Endothelial cell (in vitro differentiated cells): ENCODE data around the gene PLXNC1. TPM values are rescaled to one million over a fixed set of nuclear protein-coding genes. Genes with fewer than 3 reads are reported as not detected.

ENCODE experiments used
- DNase-seq: peaks from one replicate; pipeline ENCODE4 v3.0.0; 2021; ENCODE audit warnings: low spot score
- H3K27ac Mint-ChIP-seq: one replicate; pipeline ENCODE4 v1.8.0; 2021; ENCODE audit warnings: mixed read lengths, inconsistent platforms; ENCODE audit not compliant: unreplicated experiment
- H3K27me3 Mint-ChIP-seq: one replicate; pipeline ENCODE4 v1.8.0; 2021; ENCODE audit warnings: mild to moderate bottlenecking, moderate library complexity, mixed read lengths, inconsistent platforms; ENCODE audit not compliant: unreplicated experiment
- H3K36me3 Mint-ChIP-seq: one replicate; pipeline ENCODE4 v1.8.0; 2021; ENCODE audit warnings: mild to moderate bottlenecking, low read depth, mixed read lengths, inconsistent platforms; ENCODE audit not compliant: unreplicated experiment
- H3K4me1 Mint-ChIP-seq: one replicate; pipeline ENCODE4 v1.8.0; 2021; ENCODE audit warnings: mild to moderate bottlenecking, mixed read lengths, inconsistent platforms; ENCODE audit not compliant: unreplicated experiment
- H3K4me3 Mint-ChIP-seq: one replicate; pipeline ENCODE4 v1.8.0; 2021; ENCODE audit warnings: mild to moderate bottlenecking, mixed read lengths, inconsistent platforms; ENCODE audit not compliant: unreplicated experiment
- H3K9me3 Mint-ChIP-seq: one replicate; pipeline ENCODE4 v1.8.0; 2021; ENCODE audit warnings: mixed read lengths, inconsistent platforms; ENCODE audit not compliant: unreplicated experiment
- total RNA-seq: library from RNA; stranded (reverse); fragmentation: NEBNext Ultra II Directional; extraction: Animal tissue kit (Norgen Biotek cat#: 25700); gene quantifications from one replicate; pipeline ENCODE4 v1.2.1, GENCODE V29; 2021; ENCODE audit not compliant: unreplicated experiment
- TF ChIP-seq, protein P1 (sequence below): fragments of 200-600 bp; sonication (generic); IDR thresholded peaks from one replicate; pipeline ENCODE4 v1.5.0; 2021; ENCODE audit warnings: antibody characterized with exemption; ENCODE audit not compliant: unreplicated experiment

PLXNC1 gene
- total RNA-seq, 1 donor from 2014 or later, result 1.1 TPM

GRCh38 chr12:94230357-94230905, 82.1 kb downstream of the PLXNC1 start:
- no peak overlapping the region for H3K4me3 Mint-ChIP-seq
- H3K9me3 Mint-ChIP-seq, result no peaks in the 10 kb centered on the region
- H3K4me1 Mint-ChIP-seq, result peaks cover 2% of the 10 kb centered on the region
- no peaks in the 10 kb centered on the region for H3K36me3 Mint-ChIP-seq
- no peak overlapping the region for H3K27ac Mint-ChIP-seq
- TF ChIP-seq, protein P1, sequence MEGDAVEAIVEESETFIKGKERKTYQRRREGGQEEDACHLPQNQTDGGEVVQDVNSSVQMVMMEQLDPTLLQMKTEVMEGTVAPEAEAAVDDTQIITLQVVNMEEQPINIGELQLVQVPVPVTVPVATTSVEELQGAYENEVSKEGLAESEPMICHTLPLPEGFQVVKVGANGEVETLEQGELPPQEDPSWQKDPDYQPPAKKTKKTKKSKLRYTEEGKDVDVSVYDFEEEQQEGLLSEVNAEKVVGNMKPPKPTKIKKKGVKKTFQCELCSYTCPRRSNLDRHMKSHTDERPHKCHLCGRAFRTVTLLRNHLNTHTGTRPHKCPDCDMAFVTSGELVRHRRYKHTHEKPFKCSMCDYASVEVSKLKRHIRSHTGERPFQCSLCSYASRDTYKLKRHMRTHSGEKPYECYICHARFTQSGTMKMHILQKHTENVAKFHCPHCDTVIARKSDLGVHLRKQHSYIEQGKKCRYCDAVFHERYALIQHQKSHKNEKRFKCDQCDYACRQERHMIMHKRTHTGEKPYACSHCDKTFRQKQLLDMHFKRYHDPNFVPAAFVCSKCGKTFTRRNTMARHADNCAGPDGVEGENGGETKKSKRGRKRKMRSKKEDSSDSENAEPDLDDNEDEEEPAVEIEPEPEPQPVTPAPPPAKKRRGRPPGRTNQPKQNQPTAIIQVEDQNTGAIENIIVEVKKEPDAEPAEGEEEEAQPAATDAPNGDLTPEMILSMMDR, result no peak
- peaks cover 2% of the 10 kb centered on the region for H3K27me3 Mint-ChIP-seq
- DNase-seq, result no peak

- H3K36me3 Mint-ChIP-seq, result no peaks in the 10 kb centered on the region
- H3K27ac Mint-ChIP-seq, result no peak overlapping the region
- peaks cover 2% of the 10 kb centered on the region for H3K27me3 Mint-ChIP-seq
- no peak overlapping the region for H3K4me3 Mint-ChIP-seq
- TF ChIP-seq, protein P1, result no peak
- H3K4me1 Mint-ChIP-seq, result peaks cover 2% of the 10 kb centered on the region
- no peaks in the 10 kb centered on the region for H3K9me3 Mint-ChIP-seq
- DNase-seq, result no peak
These were observed 83.3 kb downstream of the PLXNC1 start for GRCh38 chr12:94231709-94232108.

GRCh38 chr12:94235848-94236247, 87.5 kb downstream of the PLXNC1 start:
- Mint-ChIP-seq H3K27ac (no peak overlapping the region), H3K9me3 (no peaks in the 10 kb centered on the region), H3K27me3 (peaks cover 2% of the 10 kb centered on the region), H3K4me3 (no peak overlapping the region), H3K36me3 (no peaks in the 10 kb centered on the region), H3K4me1 (peaks cover 2% of the 10 kb centered on the region)
- TF ChIP-seq, protein P1, result no peak
- no peak for DNase-seq

DNA sequence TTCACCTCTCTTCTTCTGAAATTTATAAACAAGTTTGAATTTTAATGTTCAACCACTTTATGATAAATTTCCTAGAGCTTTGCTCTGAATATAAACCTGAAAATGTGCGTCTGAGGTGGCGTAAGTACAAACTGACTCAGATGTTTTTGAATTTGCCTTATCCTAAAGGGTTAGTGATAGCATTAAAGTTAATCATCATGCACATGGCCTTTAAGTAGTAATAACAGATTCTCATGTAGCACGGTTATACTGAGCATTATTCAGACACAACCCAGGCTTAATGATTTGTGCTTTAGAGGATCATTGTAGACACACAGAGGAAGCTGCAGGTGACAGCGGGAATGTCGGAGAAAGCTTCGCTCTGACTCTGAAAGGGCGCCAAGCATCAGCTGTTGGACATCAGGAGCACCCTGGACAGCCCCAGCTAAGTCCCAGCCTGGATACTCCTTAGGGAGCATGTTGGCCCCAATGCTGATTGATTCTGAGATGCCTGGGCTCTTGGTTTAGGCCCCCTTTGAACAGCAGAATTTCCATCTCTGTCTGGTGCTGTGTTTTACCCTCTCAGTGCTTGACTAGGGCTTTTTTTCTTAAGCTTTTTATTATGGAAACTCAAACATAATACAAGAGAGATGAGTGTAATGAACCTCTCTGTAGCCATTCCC, 91.1 kb downstream of the PLXNC1 start:
- DNase-seq, result no peak
- Mint-ChIP-seq H3K27ac (no peak overlapping the region), H3K27me3 (no peaks in the 10 kb centered on the region), H3K9me3 (no peaks in the 10 kb centered on the region), H3K4me1 (no peaks in the 10 kb centered on the region), H3K36me3 (no peaks in the 10 kb centered on the region), H3K4me3 (no peak overlapping the region)
- TF ChIP-seq, protein P1, result no peak

DNA sequence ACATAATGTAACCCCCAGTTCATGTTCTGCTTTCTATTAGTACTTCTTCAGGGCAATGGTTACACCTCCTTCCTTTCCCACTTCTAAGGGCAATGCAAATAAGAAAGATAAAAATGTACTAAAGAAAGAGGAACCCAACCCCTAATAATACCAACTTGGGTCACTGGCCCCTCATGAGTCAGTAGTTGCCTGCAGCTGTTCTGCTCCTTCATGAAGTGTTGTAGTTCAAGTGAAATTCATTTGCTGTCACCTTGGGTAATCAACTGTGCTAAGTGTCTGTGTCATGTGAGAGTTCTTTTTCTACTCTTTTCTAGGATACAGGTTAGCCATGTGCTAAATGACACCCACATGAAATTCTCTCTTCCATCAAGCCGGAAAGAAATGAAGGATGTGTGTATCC, 91.8 kb downstream of the PLXNC1 start:
- no peaks in the 10 kb centered on the region for H3K9me3 Mint-ChIP-seq
- H3K36me3 Mint-ChIP-seq, result no peaks in the 10 kb centered on the region
- no peak overlapping the region for H3K27ac Mint-ChIP-seq
- no peak for DNase-seq
- H3K4me1 Mint-ChIP-seq, result no peaks in the 10 kb centered on the region
- TF ChIP-seq, protein P1, result no peak
- H3K27me3 Mint-ChIP-seq, result no peaks in the 10 kb centered on the region
- no peak overlapping the region for H3K4me3 Mint-ChIP-seq
